ENCODE results near the gene CENPU.

CENPU gene

GRCh38 chr4:184699941-184700340, 34.0 kb downstream of the CENPU start:
- DNase-seq (ENCODE audit: low spot score): no peak
- peaks cover 72% of the 10 kb centered on the region for H3K36me3 ChIP-seq (ENCODE audit: low read depth)
- no peak overlapping the region for H3K4me3 ChIP-seq (ENCODE audit: severe bottlenecking)
- H3K9me3 ChIP-seq (ENCODE audit: severe bottlenecking): no peaks in the 10 kb centered on the region
- no peaks in the 10 kb centered on the region for H3K27me3 ChIP-seq (ENCODE audit: insufficient read depth, poor library complexity, severe bottlenecking)
- no peak for ATAC-seq (ENCODE audit: low read depth)
- TF ChIP-seq CTCF (IDR thresholded peaks at IDR 0.05; ENCODE audit: poor library complexity, severe bottlenecking): no peak
- H3K27ac ChIP-seq (ENCODE audit: poor library complexity, severe bottlenecking): no peak overlapping the region
- H3K4me1 ChIP-seq (ENCODE audit: insufficient read depth, poor library complexity, severe bottlenecking): peaks cover 14% of the 10 kb centered on the region

GRCh38 chr4:184697956-184698355, 35.9 kb downstream of the CENPU start:
- H3K36me3 ChIP-seq (ENCODE audit: low read depth): peaks cover 74% of the 10 kb centered on the region
- ATAC-seq (ENCODE audit: low read depth) (no peak), DNase-seq (ENCODE audit: low spot score) (no peak)
- no peak overlapping the region for H3K27ac ChIP-seq (ENCODE audit: poor library complexity, severe bottlenecking)
- no peak for TF ChIP-seq CTCF (IDR thresholded peaks at IDR 0.05; ENCODE audit: poor library complexity, severe bottlenecking)
- no peaks in the 10 kb centered on the region for H3K9me3 ChIP-seq (ENCODE audit: severe bottlenecking)
- no peaks in the 10 kb centered on the region for H3K27me3 ChIP-seq (ENCODE audit: insufficient read depth, poor library complexity, severe bottlenecking)
- H3K4me1 ChIP-seq (ENCODE audit: insufficient read depth, poor library complexity, severe bottlenecking): peaks cover 17% of the 10 kb centered on the region
- H3K4me3 ChIP-seq (ENCODE audit: severe bottlenecking): no peak overlapping the region

DNA sequence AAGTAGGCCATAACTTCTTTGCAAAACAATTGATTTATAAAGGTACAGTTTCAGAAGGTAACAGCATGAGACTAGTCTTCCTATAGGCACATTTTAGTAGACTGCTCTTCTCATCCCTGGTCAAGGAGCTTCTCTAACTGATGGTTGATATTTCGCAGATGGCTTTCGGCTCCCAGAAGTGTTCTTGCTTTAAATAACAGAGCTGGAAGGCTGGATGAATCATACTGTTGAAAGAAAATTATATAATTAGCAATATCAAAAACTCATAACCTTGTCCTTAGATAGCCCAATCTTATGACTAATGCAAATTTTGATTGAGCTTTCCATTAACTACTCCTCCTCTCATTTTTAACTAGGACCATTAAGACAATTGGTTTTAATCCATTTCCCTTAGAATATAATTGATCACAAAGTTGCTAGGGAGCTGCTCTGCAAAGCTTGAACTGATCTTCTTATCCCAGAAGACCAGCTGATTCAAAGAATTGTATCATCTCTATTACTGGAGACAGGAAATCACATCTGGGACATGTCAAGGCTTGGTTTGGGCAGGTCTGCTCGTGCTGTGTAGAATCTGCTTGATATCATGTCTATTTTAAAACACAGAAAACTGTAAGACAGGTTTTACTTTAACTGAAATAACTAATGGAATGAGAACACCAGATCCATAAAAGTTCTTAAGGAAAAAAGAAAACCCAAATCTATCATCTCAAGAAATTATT, 38.6 kb downstream of the CENPU start:
- Histone ChIP-seq H3K27ac (ENCODE audit: poor library complexity, severe bottlenecking) (peak overlapping the region; percentile 70), H3K4me3 (ENCODE audit: severe bottlenecking) (no peak overlapping the region), H3K9me3 (ENCODE audit: severe bottlenecking) (no peaks in the 10 kb centered on the region), H3K36me3 (ENCODE audit: low read depth) (peaks cover 73% of the 10 kb centered on the region), H3K27me3 (ENCODE audit: insufficient read depth, poor library complexity, severe bottlenecking) (no peaks in the 10 kb centered on the region), H3K4me1 (ENCODE audit: insufficient read depth, poor library complexity, severe bottlenecking) (peaks cover 17% of the 10 kb centered on the region)
- no peak for DNase-seq (ENCODE audit: low spot score)
- TF ChIP-seq CTCF (IDR thresholded peaks at IDR 0.05; ENCODE audit: poor library complexity, severe bottlenecking): no peak
- peak; percentile 90 for ATAC-seq (ENCODE audit: low read depth)

DNA sequence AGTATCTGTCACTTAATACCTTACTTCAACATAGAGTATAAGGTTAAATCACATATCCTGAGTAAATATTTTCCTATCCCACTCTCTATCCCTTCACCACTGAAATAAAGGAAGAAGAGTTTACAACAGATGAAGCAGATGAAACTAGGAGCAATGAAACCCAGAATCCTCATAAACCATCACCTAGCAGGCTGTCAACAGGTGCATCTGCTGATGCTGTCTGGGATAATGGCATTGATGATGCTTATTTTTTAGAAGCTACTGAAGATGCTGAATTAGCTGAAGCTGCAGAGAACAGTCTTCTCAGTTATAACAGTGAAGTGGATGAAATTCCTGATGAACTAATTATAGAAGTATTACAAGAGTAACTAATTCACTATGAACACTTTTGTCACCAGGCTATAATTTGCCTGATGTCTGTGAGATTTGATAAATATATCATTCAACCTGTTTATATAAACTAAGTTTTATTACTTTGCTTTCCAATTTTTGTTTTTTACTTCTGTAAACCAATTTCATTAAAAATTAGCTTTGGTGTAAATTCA, 39.4 kb downstream of the CENPU start:
- Histone ChIP-seq H3K27me3 (ENCODE audit: insufficient read depth, poor library complexity, severe bottlenecking) (no peaks in the 10 kb centered on the region), H3K27ac (ENCODE audit: poor library complexity, severe bottlenecking) (peak overlapping the region; percentile 70), H3K4me1 (ENCODE audit: insufficient read depth, poor library complexity, severe bottlenecking) (peaks cover 17% of the 10 kb centered on the region), H3K9me3 (ENCODE audit: severe bottlenecking) (no peaks in the 10 kb centered on the region), H3K4me3 (ENCODE audit: severe bottlenecking) (no peak overlapping the region), H3K36me3 (ENCODE audit: low read depth) (peaks cover 77% of the 10 kb centered on the region)
- no peak for TF ChIP-seq CTCF (IDR thresholded peaks at IDR 0.05; ENCODE audit: poor library complexity, severe bottlenecking)
- ATAC-seq (ENCODE audit: low read depth) (no peak), DNase-seq (ENCODE audit: low spot score) (no peak)

GRCh38 chr4:184693056-184693455, 40.8 kb downstream of the CENPU start:
- H3K9me3 ChIP-seq (ENCODE audit: severe bottlenecking): no peaks in the 10 kb centered on the region
- H3K36me3 ChIP-seq (ENCODE audit: low read depth): peaks cover 78% of the 10 kb centered on the region
- TF ChIP-seq CTCF (IDR thresholded peaks at IDR 0.05; ENCODE audit: poor library complexity, severe bottlenecking): no peak
- H3K27ac ChIP-seq (ENCODE audit: poor library complexity, severe bottlenecking): no peak overlapping the region
- no peak overlapping the region for H3K4me3 ChIP-seq (ENCODE audit: severe bottlenecking)
- DNase-seq (ENCODE audit: low spot score): no peak
- H3K4me1 ChIP-seq (ENCODE audit: insufficient read depth, poor library complexity, severe bottlenecking): peaks cover 26% of the 10 kb centered on the region
- H3K27me3 ChIP-seq (ENCODE audit: insufficient read depth, poor library complexity, severe bottlenecking): no peaks in the 10 kb centered on the region
- no peak for ATAC-seq (ENCODE audit: low read depth)

All from RWPE2 (cell line).